Activated CD8-positive, alpha-beta T cell treated with anti-CD3 and anti-CD28 coated beads for 36 hours (primary cell): ENCODE data around the gene HECTD4. TPM values are rescaled to one million over a fixed set of nuclear protein-coding genes. Genes with fewer than 3 reads are reported as not detected.
"Not testable (repeated sequence)": the region's sequence is repeated elsewhere in the genome, so short reads cannot be mapped to it uniquely, and the experiment has no call there.

Experiments
- ATAC-seq: fragments of 200-7000 bp; cut with Tn5 transposase; one replicate; pipeline ENCODE4 v1.10.0; 2021; ENCODE audit warnings: mild to moderate bottlenecking, moderate library complexity
- CTCF ChIA-PET: fragments of 350-600 bp; sonication (Branson Sonifier 250); formaldehyde crosslinking; loops from one replicate; lab custom pipeline; 2021; ENCODE audit warnings: antibody characterized with exemption; lab: Charles Lee
- POLR2A ChIA-PET: fragments of 350-600 bp; sonication (Branson Sonifier 250); formaldehyde crosslinking; loops from one replicate; lab custom pipeline; 2021; ENCODE audit warnings: antibody characterized with exemption; lab: Charles Lee
- DNase-seq: peaks from one replicate; pipeline ENCODE4 v3.0.0-alpha.2; 2020
- H3K27ac Mint-ChIP-seq: one replicate; pipeline ENCODE4 v1.8.0; 2021; ENCODE audit warnings: mild to moderate bottlenecking, mixed read lengths
- H3K27me3 Mint-ChIP-seq: one replicate; pipeline ENCODE4 v1.8.0; 2021; ENCODE audit warnings: mixed read lengths
- H3K36me3 Mint-ChIP-seq: one replicate; pipeline ENCODE4 v1.8.0; 2021; ENCODE audit warnings: low read depth, mixed read lengths
- H3K4me1 Mint-ChIP-seq: one replicate; pipeline ENCODE4 v1.8.0; 2021; ENCODE audit warnings: low read depth, mixed read lengths
- H3K4me3 Mint-ChIP-seq: one replicate; pipeline ENCODE4 v1.8.0; 2021; ENCODE audit warnings: mild to moderate bottlenecking, moderate library complexity, mixed read lengths
- H3K9me3 Mint-ChIP-seq: one replicate; pipeline ENCODE4 v1.8.0; 2021; ENCODE audit warnings: mixed read lengths
- intact Hi-C: fragments of 100-400 bp; cut with micrococcal nuclease; formaldehyde crosslinking; loops from one replicate; pipeline ENCODE4 v1.10.0; 2022
- total RNA-seq, 2 experiments: library from RNA; stranded (reverse); gene quantifications; one replicate each; pipeline ENCODE4 v1.2.3, GENCODE V29; 2021
- TF ChIP-seq, protein P1 (sequence below): fragments of 200-600 bp; IDR thresholded peaks from one replicate; pipeline ENCODE4 v1.8.0; 2022; ENCODE audit warnings: antibody characterized with exemption, mild to moderate bottlenecking

Gene HECTD4
- total RNA-seq, 2 experiments from 2014 or later = 18.2 to 22.6 TPM

DNA sequence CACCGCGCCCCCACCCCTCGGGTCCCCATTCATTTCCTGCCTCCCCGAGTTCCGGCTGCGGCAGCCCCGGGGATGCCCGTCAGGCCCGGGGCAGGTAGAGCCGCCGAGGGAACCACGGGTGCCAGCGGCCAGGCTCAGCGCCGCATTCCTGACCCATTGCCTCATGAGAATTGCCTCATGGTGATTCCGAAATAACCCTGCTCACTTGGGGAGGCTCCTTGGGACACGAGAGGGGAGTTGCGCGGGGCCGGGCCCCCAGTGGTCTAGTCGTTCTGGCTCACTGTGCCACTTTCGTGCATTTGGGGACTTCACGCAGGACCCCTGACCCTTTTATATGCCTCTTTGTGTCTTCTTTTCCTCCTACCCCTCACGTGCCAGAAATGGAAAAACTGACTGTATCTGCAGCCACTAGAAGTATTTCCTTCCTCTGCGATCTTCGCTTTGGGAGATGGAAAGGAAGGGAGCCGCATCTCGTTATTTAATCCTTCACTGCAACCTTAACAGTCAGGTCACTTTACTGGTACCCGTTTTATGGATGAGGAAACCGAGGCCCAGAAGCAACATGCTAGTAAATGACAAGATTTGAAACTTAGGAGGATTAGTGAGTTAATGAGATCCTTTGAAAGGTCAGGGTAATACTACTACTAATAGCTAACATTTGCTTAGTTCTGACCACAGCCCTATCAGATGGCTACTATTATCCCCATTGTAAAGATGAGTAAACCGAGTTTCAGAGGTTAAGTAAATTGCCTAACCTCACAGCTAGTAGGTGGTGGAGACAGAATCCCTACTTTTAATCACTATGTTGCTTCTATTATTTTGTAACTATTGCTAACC, 37.3 kb upstream of the HECTD4 start:
- Mint-ChIP-seq H3K4me1 (peaks cover 47% of the 10 kb centered on the region), H3K4me3 (peak overlapping the region; percentile 91), H3K27ac (peak overlapping the region; percentile 93), H3K27me3 (no peaks in the 10 kb centered on the region), H3K9me3 (no peaks in the 10 kb centered on the region), H3K36me3 (peaks cover 25% of the 10 kb centered on the region)
- ChIA-PET POLR2A (interaction anchor here (0.6 to 1.4 kb wide), 2 partner anchors 13 to 585 kb away, joined by 3 to 4 read pairs; no protein-coding TSS in a partner anchor), CTCF (no interaction called here)
- intact Hi-C loops = no loop called here
- ATAC-seq (peak; percentile 54), DNase-seq (peak; percentile 42)
- TF ChIP-seq, protein P1, sequence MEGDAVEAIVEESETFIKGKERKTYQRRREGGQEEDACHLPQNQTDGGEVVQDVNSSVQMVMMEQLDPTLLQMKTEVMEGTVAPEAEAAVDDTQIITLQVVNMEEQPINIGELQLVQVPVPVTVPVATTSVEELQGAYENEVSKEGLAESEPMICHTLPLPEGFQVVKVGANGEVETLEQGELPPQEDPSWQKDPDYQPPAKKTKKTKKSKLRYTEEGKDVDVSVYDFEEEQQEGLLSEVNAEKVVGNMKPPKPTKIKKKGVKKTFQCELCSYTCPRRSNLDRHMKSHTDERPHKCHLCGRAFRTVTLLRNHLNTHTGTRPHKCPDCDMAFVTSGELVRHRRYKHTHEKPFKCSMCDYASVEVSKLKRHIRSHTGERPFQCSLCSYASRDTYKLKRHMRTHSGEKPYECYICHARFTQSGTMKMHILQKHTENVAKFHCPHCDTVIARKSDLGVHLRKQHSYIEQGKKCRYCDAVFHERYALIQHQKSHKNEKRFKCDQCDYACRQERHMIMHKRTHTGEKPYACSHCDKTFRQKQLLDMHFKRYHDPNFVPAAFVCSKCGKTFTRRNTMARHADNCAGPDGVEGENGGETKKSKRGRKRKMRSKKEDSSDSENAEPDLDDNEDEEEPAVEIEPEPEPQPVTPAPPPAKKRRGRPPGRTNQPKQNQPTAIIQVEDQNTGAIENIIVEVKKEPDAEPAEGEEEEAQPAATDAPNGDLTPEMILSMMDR = peak; percentile 15

DNA sequence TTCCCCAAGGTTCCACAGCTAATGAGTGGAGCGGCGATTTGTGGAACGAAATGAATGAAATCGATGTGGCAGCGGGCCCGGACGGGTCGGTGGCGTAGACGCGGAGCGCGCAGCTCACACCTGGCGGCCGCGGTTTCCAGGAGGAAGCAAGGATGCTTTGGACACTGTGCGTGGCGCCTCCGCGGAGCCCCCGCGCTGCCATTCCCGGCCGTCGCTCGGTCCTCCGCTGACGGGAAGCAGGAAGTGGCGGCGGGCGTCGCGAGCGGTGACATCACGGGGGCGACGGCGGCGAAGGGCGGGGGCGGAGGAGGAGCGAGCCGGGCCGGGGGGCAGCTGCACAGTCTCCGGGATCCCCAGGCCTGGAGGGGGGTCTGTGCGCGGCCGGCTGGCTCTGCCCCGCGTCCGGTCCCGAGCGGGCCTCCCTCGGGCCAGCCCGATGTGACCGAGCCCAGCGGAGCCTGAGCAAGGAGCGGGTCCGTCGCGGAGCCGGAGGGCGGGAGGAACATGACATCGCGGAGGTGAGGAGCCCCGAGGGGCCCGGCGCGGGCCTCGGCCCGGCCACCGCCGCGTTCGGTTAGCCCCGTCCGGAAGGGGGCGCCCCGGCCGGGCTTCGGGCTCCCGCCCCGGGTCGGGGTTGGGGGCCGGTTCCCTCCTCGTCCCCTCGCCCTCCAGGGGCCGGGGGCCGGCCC, 36.5 kb upstream of the HECTD4 start, which contains the start of gene PTPN11:
PTPN11 (plus strand) TSS at position 340 of the 689 bp plus-strand sequence; CDS start at position 505, 165 bp downstream.
- H3K4me1 Mint-ChIP-seq = peaks cover 40% of the 10 kb centered on the region
- ATAC-seq (peak; percentile 82), DNase-seq (peak; percentile 89)
- no peaks in the 10 kb centered on the region for H3K9me3 Mint-ChIP-seq
- H3K27me3 Mint-ChIP-seq = no peaks in the 10 kb centered on the region
- H3K4me3 Mint-ChIP-seq = peak within 1 kb of the TSS; percentile 97
- POLR2A ChIA-PET = interaction anchor here (0.6 to 1.7 kb wide), 7 partner anchors 12 to 576 kb away, joined by 3 to 5 read pairs (median 3); no protein-coding TSS in a partner anchor
- CTCF ChIA-PET = no interaction called here
- peaks cover 19% of the 10 kb centered on the region for H3K36me3 Mint-ChIP-seq
- intact Hi-C loops = no loop called here
- TF ChIP-seq, protein P1 = peak; percentile 32
- H3K27ac Mint-ChIP-seq = peak within 1 kb of the TSS; percentile 96

DNA sequence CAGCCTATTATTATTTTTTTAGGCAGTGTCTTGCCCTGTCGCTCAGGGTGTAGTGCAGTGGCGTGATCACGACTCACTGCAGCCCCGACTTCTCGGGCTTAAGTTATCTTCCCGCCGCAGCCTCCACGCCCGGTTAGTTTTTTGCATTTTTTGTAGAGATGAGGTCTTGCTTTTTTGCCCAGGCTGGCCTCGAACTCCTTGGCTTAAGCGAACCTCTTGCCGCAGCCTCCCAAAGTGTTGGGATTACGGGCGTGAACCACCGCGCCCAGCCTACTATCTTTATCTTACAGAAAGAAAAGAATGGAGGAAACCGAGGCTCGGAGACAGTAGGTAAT, 36.0 kb upstream of the HECTD4 start:
- TF ChIP-seq, protein P1 = no peak
- intact Hi-C loops = no loop called here
- Mint-ChIP-seq H3K36me3 (peaks cover 19% of the 10 kb centered on the region), H3K27me3 (no peaks in the 10 kb centered on the region), H3K27ac (peak overlapping the region; percentile 96), H3K9me3 (no peaks in the 10 kb centered on the region), H3K4me1 (peaks cover 40% of the 10 kb centered on the region), H3K4me3 (peak overlapping the region; percentile 97)
- ChIA-PET CTCF (no interaction called here), POLR2A (interaction anchor here (0.6 to 1.7 kb wide), 7 partner anchors 12 to 576 kb away, joined by 3 to 5 read pairs (median 3); no protein-coding TSS in a partner anchor)
- peak; percentile 1 for ATAC-seq
- DNase-seq = peak; percentile 27

DNA sequence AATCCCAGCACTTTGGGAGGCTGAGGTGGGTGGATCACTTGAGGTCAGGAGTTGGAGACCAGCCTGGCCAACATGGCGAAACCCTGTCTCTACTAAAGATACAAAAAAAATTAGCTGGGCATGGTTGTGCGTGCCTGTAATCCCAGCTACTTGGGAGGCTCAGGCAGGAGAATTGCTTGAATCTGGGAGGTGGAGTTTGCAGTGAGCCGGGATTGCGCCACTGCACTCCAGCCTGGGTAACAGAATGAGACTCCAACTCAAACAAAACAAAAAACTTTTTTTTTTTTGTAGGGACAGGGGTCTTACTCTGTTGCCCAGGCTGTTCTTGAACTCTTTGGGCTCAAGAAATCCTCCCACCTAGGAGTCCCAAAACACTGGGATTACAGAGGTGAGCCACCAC, 33.2 kb upstream of the HECTD4 start:
- ATAC-seq, DNase-seq, POLR2A ChIA-PET, H3K27me3 Mint-ChIP-seq, intact Hi-C loops, H3K9me3 Mint-ChIP-seq, H3K4me3 Mint-ChIP-seq, H3K36me3 Mint-ChIP-seq, H3K27ac Mint-ChIP-seq: not testable (repeated sequence)
- peaks cover 20% of the 10 kb centered on the region for H3K4me1 Mint-ChIP-seq
- CTCF ChIA-PET = interaction anchor here (1.3 kb wide), 1 partner anchor 217 kb away, joined by 3 read pairs; no protein-coding TSS in a partner anchor

DNA sequence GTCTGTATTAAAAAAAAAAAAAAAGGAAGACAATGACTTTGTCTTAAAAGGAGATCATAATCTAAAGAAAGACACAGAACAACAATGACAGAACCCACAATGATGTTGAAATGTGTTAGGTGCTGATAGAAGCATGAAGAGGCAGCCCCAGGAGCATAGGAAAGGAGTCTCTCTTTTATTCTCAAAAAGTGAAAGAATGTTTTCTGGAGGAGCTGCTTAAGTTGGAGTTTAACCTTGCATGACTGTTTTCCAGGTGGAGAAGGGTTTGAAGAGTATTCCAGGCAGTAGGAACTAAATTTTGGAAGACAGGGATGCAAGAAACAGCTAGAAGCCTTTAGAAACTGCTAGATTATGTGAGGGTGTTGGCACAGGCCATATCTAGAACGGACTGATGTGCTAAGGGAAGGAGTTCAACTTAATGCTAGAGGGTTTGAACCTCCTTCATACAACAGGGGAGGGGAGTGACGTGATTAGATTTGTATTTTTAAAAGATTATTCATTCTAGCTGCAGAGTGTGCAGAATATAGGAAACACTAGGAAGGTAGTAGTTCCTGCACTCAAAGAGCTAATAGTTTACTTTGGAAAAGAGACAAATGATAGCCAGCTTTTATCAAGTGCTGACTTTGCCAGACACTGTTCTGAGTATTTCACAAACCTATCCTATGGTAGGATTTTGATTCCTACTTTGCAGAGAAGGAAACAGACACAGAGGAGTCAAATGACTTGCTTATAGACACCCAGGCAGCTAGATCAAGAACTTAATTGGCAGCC, 31.8 kb upstream of the HECTD4 start:
- DNase-seq (no peak), ATAC-seq (no peak)
- TF ChIP-seq, protein P1 = no peak
- Mint-ChIP-seq H3K4me1 (peaks cover 13% of the 10 kb centered on the region), H3K9me3 (no peaks in the 10 kb centered on the region), H3K27ac (no peak overlapping the region), H3K4me3 (no peak overlapping the region), H3K36me3 (peaks cover 6% of the 10 kb centered on the region), H3K27me3 (no peaks in the 10 kb centered on the region)
- ChIA-PET POLR2A (no interaction called here), CTCF (interaction anchor here (1.3 kb wide), 4 partner anchors 27 to 283 kb away, joined by 3 to 4 read pairs (median 3); no protein-coding TSS in a partner anchor)
- intact Hi-C loops = no loop called here
